Measurements from ENCODE around the gene SECTM1.
"Not testable (repeated sequence)": the region's sequence is repeated elsewhere in the genome, so short reads cannot be mapped to it uniquely, and the experiment has no call there.

The SECTM1 gene

GRCh38 chr17:82369211-82369610 lies 35.6 kb upstream of the SECTM1 start:
- DNase-seq (ENCODE audit: low read depth): no peak

- DNase-seq (ENCODE audit: low read depth): no peak
Observed at GRCh38 chr17:82367724-82368524, 34.4 kb upstream of the SECTM1 start.

GRCh38 chr17:82366749-82367148 lies 33.2 kb upstream of the SECTM1 start:
- DNase-seq (ENCODE audit: low read depth): no peak

- DNase-seq (ENCODE audit: low read depth): no peak
Observed at GRCh38 chr17:82365606-82366295, 32.2 kb upstream of the SECTM1 start.

- no peak for DNase-seq (ENCODE audit: low read depth)
Observed at GRCh38 chr17:82361885-82362633, 28.5 kb upstream of the SECTM1 start.

GRCh38 chr17:82359451-82360074 lies 26.0 kb upstream of the SECTM1 start:
- not testable (repeated sequence) for DNase-seq (ENCODE audit: low read depth)

GRCh38 chr17:82358465-82359350 lies 25.1 kb upstream of the SECTM1 start, which contains the start of gene TEX19:
Gene TEX19 (plus strand): TSS chr17:82359247. CDS start chr17:82362151, 2,904 bp downstream.
- no peak for DNase-seq (ENCODE audit: low read depth)

GRCh38 chr17:82357394-82357793 lies 23.8 kb upstream of the SECTM1 start:
- no peak for DNase-seq (ENCODE audit: low read depth)

- no peak for DNase-seq (ENCODE audit: low read depth)
Observed at GRCh38 chr17:82356845-82357355, 23.3 kb upstream of the SECTM1 start.

- no peak for DNase-seq (ENCODE audit: low read depth)
Observed at GRCh38 chr17:82355770-82356427, 22.3 kb upstream of the SECTM1 start.

GRCh38 chr17:82354804-82355308 lies 21.3 kb upstream of the SECTM1 start:
- DNase-seq (ENCODE audit: low read depth): no peak

- DNase-seq (ENCODE audit: low read depth): no peak
Observed at GRCh38 chr17:82353484-82353883, 19.9 kb upstream of the SECTM1 start.

- DNase-seq (ENCODE audit: low read depth): no peak
Observed at GRCh38 chr17:82351713-82352488, 18.3 kb upstream of the SECTM1 start.

GRCh38 chr17:82351254-82351712 lies 17.7 kb upstream of the SECTM1 start:
- no peak for DNase-seq (ENCODE audit: low read depth)

GRCh38 chr17:82350182-82351030 lies 16.8 kb upstream of the SECTM1 start:
- DNase-seq (ENCODE audit: low read depth): no peak

GRCh38 chr17:82349287-82349701 lies 15.7 kb upstream of the SECTM1 start:
- DNase-seq (ENCODE audit: low read depth): no peak

GRCh38 chr17:82348866-82349265 lies 15.3 kb upstream of the SECTM1 start:
- DNase-seq (ENCODE audit: low read depth): no peak

- no peak for DNase-seq (ENCODE audit: low read depth)
Observed at GRCh38 chr17:82348434-82348833, 14.9 kb upstream of the SECTM1 start.
